Fibroblast of skin of right biceps (primary cell): Measurements from ENCODE around the gene AMBRA1.
"Not testable (repeated sequence)": the region's sequence is repeated elsewhere in the genome, so short reads cannot be mapped to it uniquely, and the experiment has no call there.

Source experiments
- DNase-seq: peaks from one replicate; pipeline ENCODE4 v3.0.0-alpha.2; 2013

Gene AMBRA1

GRCh38 chr11:46389450-46390330 is 204.1 kb downstream of the AMBRA1 start:
- peak; percentile 59 for DNase-seq

- no peak for DNase-seq
Measured at GRCh38 chr11:46388619-46389449, 205.0 kb downstream of the AMBRA1 start.

- DNase-seq: no peak
Measured at GRCh38 chr11:46387919-46388618, 205.8 kb downstream of the AMBRA1 start.

- no peak for DNase-seq
Measured at GRCh38 chr11:46387456-46387855, 206.4 kb downstream of the AMBRA1 start.

DNA sequence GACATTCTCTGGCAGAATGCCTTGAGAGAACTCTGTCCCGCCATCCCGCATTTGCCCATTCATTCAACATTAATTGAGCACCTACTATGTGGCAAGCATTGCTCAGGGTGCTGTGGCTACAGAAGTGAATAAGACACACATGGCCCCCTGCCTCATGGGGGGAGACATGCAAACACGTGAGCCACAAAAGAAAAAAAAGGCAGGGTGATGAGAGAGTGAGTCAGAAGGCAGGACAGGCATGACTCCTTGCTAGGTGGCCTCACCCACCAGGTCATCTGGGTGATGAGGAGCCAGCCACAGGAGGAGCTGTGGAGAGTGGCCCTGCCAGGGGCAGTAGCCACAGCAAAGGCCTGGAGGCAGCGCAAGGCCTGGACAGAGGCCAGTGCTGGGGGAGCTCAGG is 207.1 kb downstream of the AMBRA1 start:
- DNase-seq: no peak

- DNase-seq: no peak
Measured at GRCh38 chr11:46386005-46386578, 207.7 kb downstream of the AMBRA1 start.

GRCh38 chr11:46385169-46386004 is 208.4 kb downstream of the AMBRA1 start:
- DNase-seq: no peak

DNA sequence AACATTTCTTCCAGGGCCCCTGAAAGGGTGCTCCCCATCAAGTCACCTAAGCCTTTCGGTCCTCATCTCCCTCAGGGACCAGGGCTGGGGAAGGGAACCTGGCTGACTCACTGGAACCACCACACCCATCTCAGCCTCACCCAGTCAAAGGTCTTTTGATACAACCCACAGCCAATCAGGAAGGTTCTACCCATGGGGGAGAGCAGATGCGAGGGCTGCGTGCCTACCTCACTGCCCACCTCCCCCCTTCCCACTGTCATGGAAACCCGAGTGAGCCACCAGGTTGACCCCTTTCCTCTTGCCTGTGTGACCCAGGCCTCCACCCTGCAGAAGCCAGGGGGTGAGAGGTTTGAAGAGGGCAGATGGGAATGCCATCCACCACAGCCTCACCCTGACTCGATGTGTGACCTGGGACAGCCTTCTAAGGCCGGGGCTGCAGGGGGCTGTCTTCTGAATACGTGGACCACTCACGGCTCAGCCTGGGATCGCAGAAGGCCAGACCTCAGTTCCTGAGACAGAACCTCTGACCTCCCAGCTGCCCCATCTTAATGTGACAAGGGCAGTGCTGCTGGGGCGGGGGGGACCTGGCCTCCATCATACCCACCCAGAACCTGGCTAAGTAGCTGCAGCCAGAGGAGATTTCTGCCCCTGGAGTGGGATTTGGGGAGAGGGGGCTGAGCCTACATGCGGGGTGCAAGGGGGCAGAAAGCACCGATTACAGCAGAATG is 209.7 kb downstream of the AMBRA1 start:
- no peak for DNase-seq

DNA sequence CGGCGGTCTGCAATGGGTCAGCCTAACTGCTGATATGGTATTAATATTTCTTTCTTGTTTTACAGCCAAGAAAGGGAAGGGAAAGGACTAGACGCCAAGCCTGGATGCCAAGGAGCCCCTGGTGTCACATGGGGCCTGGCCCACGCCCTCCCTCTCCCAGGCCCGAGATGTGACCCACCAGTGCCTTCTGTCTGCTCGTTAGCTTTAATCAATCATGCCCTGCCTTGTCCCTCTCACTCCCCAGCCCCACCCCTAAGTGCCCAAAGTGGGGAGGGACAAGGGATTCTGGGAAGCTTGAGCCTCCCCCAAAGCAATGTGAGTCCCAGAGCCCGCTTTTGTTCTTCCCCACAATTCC is 210.4 kb downstream of the AMBRA1 start:
- no peak for DNase-seq

GRCh38 chr11:46382646-46383403 is 211.0 kb downstream of the AMBRA1 start:
- peak; percentile 50 for DNase-seq

DNA sequence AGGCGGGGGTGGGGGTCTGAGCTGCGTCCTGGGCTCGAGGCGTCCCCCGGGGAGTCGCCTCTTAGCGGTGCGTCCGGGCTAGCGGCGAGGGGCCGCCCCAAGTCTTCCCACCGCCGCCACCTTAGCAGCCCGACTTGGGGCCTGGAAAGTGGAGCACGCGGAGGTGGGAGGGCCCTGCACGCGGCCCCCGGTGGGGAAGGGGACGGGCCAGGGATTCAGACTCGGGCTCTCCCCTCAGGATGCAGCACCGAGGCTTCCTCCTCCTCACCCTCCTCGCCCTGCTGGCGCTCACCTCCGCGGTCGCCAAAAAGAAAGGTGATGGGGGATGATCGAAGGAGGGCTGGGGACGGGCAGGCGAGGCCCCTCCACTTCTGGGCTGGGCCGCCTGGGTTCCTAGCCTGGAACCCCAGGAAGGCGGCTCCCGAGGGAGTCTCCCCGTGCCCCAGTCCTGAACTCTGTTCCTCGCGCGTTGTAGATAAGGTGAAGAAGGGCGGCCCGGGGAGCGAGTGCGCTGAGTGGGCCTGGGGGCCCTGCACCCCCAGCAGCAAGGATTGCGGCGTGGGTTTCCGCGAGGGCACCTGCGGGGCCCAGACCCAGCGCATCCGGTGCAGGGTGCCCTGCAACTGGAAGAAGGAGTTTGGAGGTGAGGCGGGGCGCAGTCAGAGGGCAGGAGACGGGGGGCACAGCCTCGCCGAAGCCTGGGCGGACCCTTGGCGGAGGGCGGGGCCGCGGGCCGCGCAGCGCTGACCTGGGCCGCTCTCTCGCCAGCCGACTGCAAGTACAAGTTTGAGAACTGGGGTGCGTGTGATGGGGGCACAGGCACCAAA is 211.8 kb downstream of the AMBRA1 start:
- peak; percentile 47 for DNase-seq

DNA sequence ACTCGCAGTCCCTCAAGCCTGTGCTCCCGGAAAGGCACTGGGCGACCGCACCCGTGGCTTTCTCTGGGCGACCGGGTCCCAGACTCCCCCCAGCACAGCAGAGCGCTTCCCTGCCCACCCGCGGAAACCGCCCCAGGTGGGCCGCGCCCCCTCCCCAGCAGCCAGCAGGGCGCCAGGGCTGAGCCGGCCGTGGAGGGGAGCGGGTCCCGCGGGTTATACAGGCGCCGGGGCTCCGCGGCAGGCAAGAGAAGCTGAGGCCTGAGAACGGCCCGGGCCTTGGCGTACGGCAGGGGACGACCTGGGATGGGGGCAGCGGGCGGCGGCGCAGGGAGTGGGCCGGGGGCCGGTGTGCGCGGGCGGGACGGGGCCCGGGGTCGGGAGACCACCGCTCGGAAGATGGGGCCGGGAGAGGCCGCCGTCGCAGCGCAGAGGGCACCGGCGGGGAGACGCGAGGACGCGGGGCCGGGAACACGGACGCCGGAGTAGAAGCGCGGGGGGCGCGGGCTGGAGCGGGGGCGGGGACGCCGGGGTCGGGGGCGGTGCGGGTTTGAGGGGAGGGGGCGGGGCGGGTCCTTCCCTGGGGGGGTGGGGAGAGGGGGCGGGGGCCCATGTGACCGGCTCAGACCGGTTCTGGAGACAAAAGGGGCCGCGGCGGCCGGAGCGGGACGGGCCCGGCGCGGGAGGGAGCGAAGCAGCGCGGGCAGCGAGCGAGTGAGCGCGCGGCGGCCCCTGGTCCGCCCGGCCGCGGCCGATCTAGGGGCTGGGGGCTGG is 212.6 kb downstream of the AMBRA1 start, which contains the start of gene MDK:
Gene MDK (plus strand): TSS at position 622 of the 771 bp plus-strand sequence. CDS start 389 bp downstream, outside the sequence.
- DNase-seq: peak; percentile 54

- peak; percentile 48 for DNase-seq
Measured at GRCh38 chr11:46380340-46381047, 213.3 kb downstream of the AMBRA1 start.

DNA sequence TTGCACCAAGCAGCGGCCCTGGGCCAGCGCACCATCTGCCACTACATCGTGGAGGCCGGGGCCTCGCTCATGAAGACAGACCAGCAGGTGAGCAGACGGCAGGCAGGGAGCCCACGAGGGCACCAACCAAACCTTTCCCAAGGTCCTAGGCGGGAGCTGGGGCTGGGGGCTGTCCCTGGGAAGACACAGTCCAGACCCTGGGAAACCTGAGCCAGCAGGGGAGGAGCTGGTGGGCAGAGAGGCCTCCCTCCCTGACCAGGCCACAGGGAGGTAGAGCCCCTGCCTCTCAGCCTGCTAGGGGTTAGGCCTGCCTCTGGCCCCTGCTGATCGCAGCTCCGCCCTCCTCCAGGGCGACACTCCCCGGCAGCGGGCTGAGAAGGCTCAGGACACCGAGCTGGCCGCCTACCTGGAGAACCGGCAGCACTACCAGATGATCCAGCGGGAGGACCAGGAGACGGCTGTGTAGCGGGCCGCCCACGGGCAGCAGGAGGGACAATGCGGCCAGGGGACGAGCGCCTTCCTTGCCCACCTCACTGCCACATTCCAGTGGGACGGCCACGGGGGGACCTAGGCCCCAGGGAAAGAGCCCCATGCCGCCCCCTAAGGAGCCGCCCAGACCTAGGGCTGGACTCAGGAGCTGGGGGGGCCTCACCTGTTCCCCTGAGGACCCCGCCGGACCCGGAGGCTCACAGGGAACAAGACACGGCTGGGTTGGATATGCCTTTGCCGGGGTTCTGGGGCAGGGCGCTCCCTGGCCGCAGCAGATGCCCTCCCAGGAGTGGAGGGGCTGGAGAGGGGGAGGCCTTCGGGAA is 214.1 kb downstream of the AMBRA1 start:
- not testable (repeated sequence) for DNase-seq

DNA sequence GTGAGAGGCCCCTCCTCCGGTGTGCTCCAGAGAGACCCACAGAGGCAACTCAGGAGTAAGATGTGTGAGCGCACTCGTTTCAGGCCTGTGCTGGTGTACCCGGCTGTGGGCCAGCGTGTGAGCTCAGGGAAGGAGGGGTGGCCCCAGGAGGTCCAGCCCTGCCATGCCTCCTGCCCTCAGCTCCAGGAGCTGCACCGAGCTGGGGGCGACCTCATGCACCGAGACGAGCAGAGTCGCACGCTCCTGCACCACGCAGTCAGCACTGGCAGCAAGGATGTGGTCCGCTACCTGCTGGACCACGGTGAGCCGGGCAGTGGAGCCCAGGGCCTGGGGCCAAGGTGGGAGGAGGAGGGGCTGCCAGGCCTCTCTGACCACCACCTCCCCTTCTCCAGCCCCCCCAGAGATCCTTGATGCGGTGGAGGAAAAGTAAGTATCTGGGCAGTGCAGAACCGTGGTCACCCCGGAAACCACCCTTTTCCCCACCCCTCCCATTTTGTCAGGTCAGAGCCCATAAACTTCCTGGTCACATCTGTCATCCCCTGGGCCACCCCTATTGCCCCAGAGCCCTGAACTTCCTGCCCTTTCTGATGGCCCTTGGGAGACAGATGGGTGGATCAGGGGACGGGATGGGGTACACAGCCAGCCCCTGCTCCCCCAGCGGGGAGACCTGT is 214.9 kb downstream of the AMBRA1 start:
- DNase-seq: no peak

DNA sequence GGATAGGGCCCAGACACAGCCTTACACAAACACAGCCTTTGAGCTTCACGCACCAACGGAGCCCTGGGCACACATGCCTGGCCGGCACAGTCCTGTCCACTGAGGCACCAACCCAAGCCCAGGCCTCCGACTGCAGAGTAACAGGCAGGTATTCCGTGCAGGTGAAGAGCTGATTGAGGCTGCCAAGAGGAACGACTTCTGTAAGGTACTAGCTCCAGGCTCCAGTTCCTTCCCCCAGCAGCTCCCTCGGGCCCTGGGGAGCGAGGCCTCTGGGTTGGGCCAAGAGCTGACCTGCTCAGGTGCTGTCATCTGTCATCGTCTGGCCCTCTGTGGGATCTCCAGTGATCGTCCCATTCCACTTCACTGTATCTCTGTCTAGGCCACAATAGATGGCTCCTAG is 215.5 kb downstream of the AMBRA1 start:
- DNase-seq: no peak
